SK-N-SH treated with all-trans-retinoic acid at 6 μM for 48 hours (cell line): ENCODE results near the gene OR10K1.
"Not testable (repeated sequence)": the region's sequence is repeated elsewhere in the genome, so short reads cannot be mapped to it uniquely, and the experiment has no call there.

Experiments used
- ATAC-seq: fragments of 200-7000 bp; cut with Tn5 transposase; 3 replicates; pipeline ENCODE4 v1.9.1; 2020; ENCODE audit warnings: mild to moderate bottlenecking, moderate library complexity
- ARNTL ChIP-seq: fragments of 450-650 bp; formaldehyde crosslinking; IDR thresholded peaks from 2 replicates; pipeline ENCODE4 v1.5.0; 2020; ENCODE audit warnings: low read depth, mild to moderate bottlenecking, moderate library complexity, borderline replicate concordance
- CREB5 ChIP-seq: fragments of 250-450 bp; sonication (Bioruptor Pico); IDR thresholded peaks from 2 replicates; pipeline ENCODE4 v1.5.1; 2020; ENCODE audit warnings: low read depth, mild to moderate bottlenecking, moderate library complexity
- CSDC2 ChIP-seq: fragments of 250-450 bp; sonication (Bioruptor Pico); IDR thresholded peaks from 2 replicates; pipeline ENCODE4 v1.5.0; 2020; ENCODE audit warnings: mild to moderate bottlenecking, moderate library complexity
- CSRNP3 ChIP-seq: fragments of 250-450 bp; sonication (Bioruptor Pico); IDR thresholded peaks from 2 replicates; pipeline ENCODE4 v1.5.1; 2021; ENCODE audit warnings: mild to moderate bottlenecking, moderate library complexity
- GLIS3 ChIP-seq: fragments of 250-450 bp; sonication (Bioruptor Pico); IDR thresholded peaks from 2 replicates; pipeline ENCODE4 v1.5.0; 2020; ENCODE audit warnings: mild to moderate bottlenecking, moderate library complexity
- OSR1 ChIP-seq: fragments of 250-450 bp; sonication (Bioruptor Pico); IDR thresholded peaks from 2 replicates; pipeline ENCODE4 v1.8.0; 2022; ENCODE audit warnings: moderate library complexity, mild to moderate bottlenecking, inconsistent platforms
- POU6F1 ChIP-seq: fragments of 250-450 bp; sonication (Bioruptor Pico); IDR thresholded peaks from 2 replicates; pipeline ENCODE4 v1.8.0; 2021; ENCODE audit warnings: low read depth, mild to moderate bottlenecking, moderate library complexity, borderline replicate concordance
- RARB ChIP-seq: fragments of 250-450 bp; sonication (Bioruptor Pico); IDR thresholded peaks from 2 replicates; pipeline ENCODE4 v1.8.0; 2021; ENCODE audit warnings: mild to moderate bottlenecking, moderate library complexity
- SNAI2 ChIP-seq: fragments of 250-450 bp; sonication (Bioruptor Pico); IDR thresholded peaks from 2 replicates; pipeline ENCODE4 v1.5.0; 2020; ENCODE audit warnings: mild to moderate bottlenecking, moderate library complexity
- TOX ChIP-seq: fragments of 250-450 bp; sonication (Bioruptor Pico); IDR thresholded peaks from 2 replicates; pipeline ENCODE4 v1.8.0; 2021; ENCODE audit warnings: mild to moderate bottlenecking, moderate library complexity, borderline replicate concordance
- TSHZ2 ChIP-seq: fragments of 250-450 bp; sonication (Bioruptor Pico); IDR thresholded peaks from 2 replicates; pipeline ENCODE4 v1.5.0; 2020; ENCODE audit warnings: mild to moderate bottlenecking, moderate library complexity
- ZC3H10 ChIP-seq: fragments of 250-450 bp; sonication (Bioruptor Pico); IDR thresholded peaks from 2 replicates; pipeline ENCODE4 v1.5.1; 2021; ENCODE audit warnings: mild to moderate bottlenecking, moderate library complexity
- ZFP3 ChIP-seq: fragments of 250-450 bp; sonication (Bioruptor Pico); IDR thresholded peaks from 2 replicates; pipeline ENCODE4 v1.5.0; 2020; ENCODE audit warnings: mild to moderate bottlenecking, moderate library complexity
- ZFP30 ChIP-seq: fragments of 450-650 bp; formaldehyde crosslinking; IDR thresholded peaks from 2 replicates; pipeline ENCODE4 v1.5.0; 2022; ENCODE audit warnings: mild to moderate bottlenecking, moderate library complexity
- ZNF565 ChIP-seq: fragments of 450-650 bp; formaldehyde crosslinking; conservative IDR thresholded peaks from 2 replicates; pipeline ENCODE4 v1.5.0; 2020; ENCODE audit warnings: low read depth, mild to moderate bottlenecking, moderate library complexity
- ZNF70 ChIP-seq: fragments of 450-650 bp; formaldehyde crosslinking; IDR thresholded peaks from 2 replicates; pipeline ENCODE4 v1.5.0; 2020; ENCODE audit warnings: mild to moderate bottlenecking, moderate library complexity
- ZNF8 ChIP-seq: fragments of 450-650 bp; formaldehyde crosslinking; IDR thresholded peaks from 2 replicates; pipeline ENCODE4 v1.5.0; 2020; ENCODE audit warnings: mild to moderate bottlenecking, moderate library complexity

The OR10K1 gene

GRCh38 chr1:158422212-158422611, 39.4 kb upstream of the OR10K1 start:
- no peak for ATAC-seq
- TF ChIP-seq SNAI2 (CRISPR knock-in tag) (no peak), CREB5 (no peak)

GRCh38 chr1:158425027-158425426, 36.6 kb upstream of the OR10K1 start:
- no peak for ATAC-seq

GRCh38 chr1:158426137-158426536, 35.5 kb upstream of the OR10K1 start, which contains the start of gene OR10K2:
TSS of gene OR10K2 (minus strand) at chr1:158426237. CDS start at chr1:158420866, 5,371 bp downstream.
- no peak for TF ChIP-seq ZNF8
- TF ChIP-seq OSR1 (CRISPR knock-in tag) = no peak
- no peak for TF ChIP-seq TSHZ2 (CRISPR knock-in tag)
- TF ChIP-seq CREB5 = no peak
- no peak for TF ChIP-seq ARNTL (CRISPR knock-in tag)
- TF ChIP-seq CSDC2 (CRISPR knock-in tag) = no peak
- no peak for ATAC-seq

More at GRCh38 chr1:158425027-158425426, 36.6 kb upstream of the OR10K1 start:
- TF ChIP-seq ZC3H10 (no peak), ZNF8 (no peak), CREB5 (no peak), TSHZ2 (CRISPR knock-in tag) (no peak), SNAI2 (CRISPR knock-in tag) (no peak), CSRNP3 (CRISPR knock-in tag) (no peak)

GRCh38 chr1:158430163-158430562, 31.5 kb upstream of the OR10K1 start:
- ATAC-seq = not testable (repeated sequence)

- ATAC-seq = no peak
- TF ChIP-seq ZNF565 (CRISPR knock-in tag) = no peak
- TF ChIP-seq TOX (CRISPR knock-in tag) = no peak
- no peak for TF ChIP-seq RARB
- no peak for TF ChIP-seq CREB5
- no peak for TF ChIP-seq ZFP30 (CRISPR knock-in tag)
- TF ChIP-seq CSDC2 (CRISPR knock-in tag) = no peak
- TF ChIP-seq CSRNP3 (CRISPR knock-in tag) = no peak
- no peak for TF ChIP-seq ZNF70 (CRISPR knock-in tag)
- no peak for TF ChIP-seq ARNTL (CRISPR knock-in tag)
- TF ChIP-seq POU6F1 (CRISPR knock-in tag) = no peak
- TF ChIP-seq ZFP3 (CRISPR knock-in tag) = no peak
- no peak for TF ChIP-seq GLIS3 (CRISPR knock-in tag)
Observed at GRCh38 chr1:158434741-158435140, 26.9 kb upstream of the OR10K1 start.
